LNCaP clone FGC (cell line): Measurements from ENCODE around the gene PDE4D.

Experiments used
- DNase-seq: peaks from one replicate; pipeline ENCODE4 v3.0.0-alpha.2; 2011; ENCODE audit warnings: low read depth
- H3K4me3 ChIP-seq: 2 replicates; pipeline ENCODE4 v1.5.1; 2011; ENCODE audit warnings: mild to moderate bottlenecking, low read depth, low read length, control low read depth
- TF ChIP-seq, protein P1 (sequence below): IDR thresholded peaks from 2 replicates; pipeline ENCODE4 v1.5.1; 2012; ENCODE audit warnings: mild to moderate bottlenecking; ENCODE audit not compliant: control insufficient read depth, insufficient read depth; ENCODE audit errors: extremely low read depth

The PDE4D gene

GRCh38 chr5:59583810-59584562 lies 309.5 kb downstream of the PDE4D start:
- TF ChIP-seq, protein P1, sequence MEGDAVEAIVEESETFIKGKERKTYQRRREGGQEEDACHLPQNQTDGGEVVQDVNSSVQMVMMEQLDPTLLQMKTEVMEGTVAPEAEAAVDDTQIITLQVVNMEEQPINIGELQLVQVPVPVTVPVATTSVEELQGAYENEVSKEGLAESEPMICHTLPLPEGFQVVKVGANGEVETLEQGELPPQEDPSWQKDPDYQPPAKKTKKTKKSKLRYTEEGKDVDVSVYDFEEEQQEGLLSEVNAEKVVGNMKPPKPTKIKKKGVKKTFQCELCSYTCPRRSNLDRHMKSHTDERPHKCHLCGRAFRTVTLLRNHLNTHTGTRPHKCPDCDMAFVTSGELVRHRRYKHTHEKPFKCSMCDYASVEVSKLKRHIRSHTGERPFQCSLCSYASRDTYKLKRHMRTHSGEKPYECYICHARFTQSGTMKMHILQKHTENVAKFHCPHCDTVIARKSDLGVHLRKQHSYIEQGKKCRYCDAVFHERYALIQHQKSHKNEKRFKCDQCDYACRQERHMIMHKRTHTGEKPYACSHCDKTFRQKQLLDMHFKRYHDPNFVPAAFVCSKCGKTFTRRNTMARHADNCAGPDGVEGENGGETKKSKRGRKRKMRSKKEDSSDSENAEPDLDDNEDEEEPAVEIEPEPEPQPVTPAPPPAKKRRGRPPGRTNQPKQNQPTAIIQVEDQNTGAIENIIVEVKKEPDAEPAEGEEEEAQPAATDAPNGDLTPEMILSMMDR = no peak
- peak; percentile 83 for DNase-seq
- no peak overlapping the region for H3K4me3 ChIP-seq

GRCh38 chr5:59583151-59583809 lies 310.2 kb downstream of the PDE4D start:
- H3K4me3 ChIP-seq = no peak overlapping the region
- TF ChIP-seq, protein P1 = no peak
- DNase-seq = peak; percentile 49

DNA sequence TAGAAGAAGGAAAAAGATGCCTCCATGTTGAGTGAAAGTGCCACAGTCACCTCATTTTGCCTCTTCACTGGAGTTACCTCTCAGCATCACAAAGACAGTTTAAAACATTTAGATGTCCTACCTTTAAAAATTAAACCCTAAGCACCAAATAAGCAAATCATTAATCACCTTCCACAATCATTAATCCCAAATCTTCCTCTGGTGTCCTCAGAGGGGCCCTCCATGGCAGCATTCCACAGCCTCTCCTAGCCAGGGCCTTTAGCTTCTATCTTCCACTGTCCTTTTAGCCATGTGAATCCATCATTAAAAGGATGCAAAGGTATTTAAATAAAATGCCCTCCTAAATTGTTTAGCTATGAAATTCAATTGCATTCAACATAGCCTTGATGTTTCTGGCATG lies 310.8 kb downstream of the PDE4D start:
- H3K4me3 ChIP-seq = no peak overlapping the region
- no peak for DNase-seq
- TF ChIP-seq, protein P1 = no peak

- TF ChIP-seq, protein P1 = no peak
- no peak overlapping the region for H3K4me3 ChIP-seq
- no peak for DNase-seq
These were observed 313.7 kb downstream of the PDE4D start for GRCh38 chr5:59579824-59580167.

GRCh38 chr5:59579101-59579823 lies 314.3 kb downstream of the PDE4D start:
- no peak overlapping the region for H3K4me3 ChIP-seq
- TF ChIP-seq, protein P1 = no peak
- peak; percentile 56 for DNase-seq

- H3K4me3 ChIP-seq = no peak overlapping the region
- no peak for DNase-seq
- TF ChIP-seq, protein P1 = no peak
These were observed 316.0 kb downstream of the PDE4D start for GRCh38 chr5:59577485-59577884.
